Measurements from ENCODE around the gene FREY1. TPM values are rescaled to one million over a fixed set of nuclear protein-coding genes. Genes with fewer than 3 reads are reported as not detected.
"Not testable (repeated sequence)": the region's sequence is repeated elsewhere in the genome, so short reads cannot be mapped to it uniquely, and the experiment has no call there.

Gene FREY1
- total and polyA plus RNA-seq, 8 donors: 0.33 to 9.9 (median 3.6) TPM; not detected in 4

DNA sequence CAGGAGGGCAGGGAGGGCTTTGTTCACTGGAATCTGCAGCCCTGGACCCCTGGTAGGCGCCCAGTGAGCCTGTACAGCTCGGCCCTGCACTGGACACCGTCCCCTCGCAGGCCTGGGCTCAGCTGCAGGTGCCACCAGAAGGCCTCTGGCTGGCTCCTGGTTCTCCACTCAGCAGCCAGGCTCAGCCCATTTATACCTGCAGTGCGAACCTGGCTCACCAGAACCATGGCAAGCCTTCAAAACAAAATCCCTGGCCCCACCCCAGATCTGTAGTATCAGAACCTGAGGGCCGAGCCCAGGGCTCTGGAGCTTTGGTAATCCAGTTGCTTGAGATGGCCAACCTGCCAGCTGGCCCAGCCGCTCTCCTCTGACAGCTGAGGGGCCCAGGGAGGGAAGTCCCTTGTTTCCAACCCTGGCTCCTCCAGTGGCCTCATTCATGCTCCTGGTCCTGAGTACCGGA lies 870 bp upstream of the FREY1 start:
- H3K9me3 ChIP-seq: no peaks in the 10 kb centered on the region
- DNase-seq: peak in 1 of 2 donors; percentile 55
- intact Hi-C loops (cut with DNase I; ENCODE audit: low total_unique reads): no loop called here
- peak overlapping the region in 1 of 5 donors; percentile 29 for H3K27ac ChIP-seq
- H3K4me3 ChIP-seq: no peak overlapping the region
- H3K4me1 ChIP-seq: peaks cover 0 to 35% (median 13%) of the 10 kb centered on the region in 4 donors
- no peak for TF ChIP-seq POLR2A (IDR thresholded peaks at IDR 0.05)
- H3K27me3 ChIP-seq: no peaks in the 10 kb centered on the region
- H3K36me3 ChIP-seq: peaks cover 30 to 69% (median 62%) of the 10 kb centered on the region in 4 donors
- WGBS, 5 donors: 50 to 67% (median 64%) methylated on average over 4 to 8 of the region's 8 CpGs

DNA sequence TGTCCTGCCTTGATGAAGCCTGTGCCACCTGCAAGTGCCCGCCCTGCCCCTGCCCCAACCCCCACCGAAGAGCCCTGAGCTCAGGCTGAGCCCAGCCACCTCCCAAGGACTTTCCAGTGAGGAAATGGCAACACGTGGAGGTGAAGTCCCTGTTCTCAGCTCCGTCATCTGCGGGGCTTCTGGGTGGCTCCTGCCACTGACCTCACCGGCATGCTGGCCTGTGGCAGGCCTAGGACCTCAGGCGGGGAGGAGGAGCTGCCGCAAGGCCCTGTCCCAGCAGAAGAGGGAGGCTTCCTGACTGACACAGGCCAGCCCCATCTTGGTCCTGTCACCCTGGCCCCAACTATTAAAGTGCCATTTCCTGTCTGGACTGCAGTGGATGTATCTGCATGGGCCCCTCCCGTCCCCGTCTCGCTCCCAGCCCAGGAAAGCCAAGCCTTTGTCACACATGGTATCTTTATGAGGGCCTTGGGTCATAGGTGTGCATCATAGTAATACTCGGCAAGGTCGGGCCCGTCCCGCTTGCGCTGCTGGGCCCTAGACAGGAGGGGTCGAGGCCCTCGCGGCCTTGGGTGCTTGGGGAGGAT lies 882 bp downstream of the FREY1 start:
- 64 to 72% (median 70%) methylated on average over 17 to 19 of the region's 19 CpGs for WGBS, 5 donors
- Histone ChIP-seq H3K4me3 (no peak overlapping the region), H3K9me3 (no peaks in the 10 kb centered on the region), H3K36me3 (peaks cover 14 to 61% (median 52%) of the 10 kb centered on the region in 4 donors), H3K4me1 (peaks cover 1 to 40% (median 17%) of the 10 kb centered on the region in 4 donors), H3K27ac (no peak overlapping the region), H3K27me3 (no peaks in the 10 kb centered on the region)
- intact Hi-C loops (cut with DNase I; ENCODE audit: low total_unique reads): no loop called here
- DNase-seq: peak in 1 of 2 donors; percentile 53
- TF ChIP-seq EP300 (IDR thresholded peaks at IDR 0.05) (no peak), POLR2A (IDR thresholded peaks at IDR 0.05) (no peak), POLR2AphosphoS5 (IDR thresholded peaks at IDR 0.05) (no peak)
- TF ChIP-seq, protein P1, sequence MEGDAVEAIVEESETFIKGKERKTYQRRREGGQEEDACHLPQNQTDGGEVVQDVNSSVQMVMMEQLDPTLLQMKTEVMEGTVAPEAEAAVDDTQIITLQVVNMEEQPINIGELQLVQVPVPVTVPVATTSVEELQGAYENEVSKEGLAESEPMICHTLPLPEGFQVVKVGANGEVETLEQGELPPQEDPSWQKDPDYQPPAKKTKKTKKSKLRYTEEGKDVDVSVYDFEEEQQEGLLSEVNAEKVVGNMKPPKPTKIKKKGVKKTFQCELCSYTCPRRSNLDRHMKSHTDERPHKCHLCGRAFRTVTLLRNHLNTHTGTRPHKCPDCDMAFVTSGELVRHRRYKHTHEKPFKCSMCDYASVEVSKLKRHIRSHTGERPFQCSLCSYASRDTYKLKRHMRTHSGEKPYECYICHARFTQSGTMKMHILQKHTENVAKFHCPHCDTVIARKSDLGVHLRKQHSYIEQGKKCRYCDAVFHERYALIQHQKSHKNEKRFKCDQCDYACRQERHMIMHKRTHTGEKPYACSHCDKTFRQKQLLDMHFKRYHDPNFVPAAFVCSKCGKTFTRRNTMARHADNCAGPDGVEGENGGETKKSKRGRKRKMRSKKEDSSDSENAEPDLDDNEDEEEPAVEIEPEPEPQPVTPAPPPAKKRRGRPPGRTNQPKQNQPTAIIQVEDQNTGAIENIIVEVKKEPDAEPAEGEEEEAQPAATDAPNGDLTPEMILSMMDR (IDR thresholded peaks at IDR 0.05): no peak

DNA sequence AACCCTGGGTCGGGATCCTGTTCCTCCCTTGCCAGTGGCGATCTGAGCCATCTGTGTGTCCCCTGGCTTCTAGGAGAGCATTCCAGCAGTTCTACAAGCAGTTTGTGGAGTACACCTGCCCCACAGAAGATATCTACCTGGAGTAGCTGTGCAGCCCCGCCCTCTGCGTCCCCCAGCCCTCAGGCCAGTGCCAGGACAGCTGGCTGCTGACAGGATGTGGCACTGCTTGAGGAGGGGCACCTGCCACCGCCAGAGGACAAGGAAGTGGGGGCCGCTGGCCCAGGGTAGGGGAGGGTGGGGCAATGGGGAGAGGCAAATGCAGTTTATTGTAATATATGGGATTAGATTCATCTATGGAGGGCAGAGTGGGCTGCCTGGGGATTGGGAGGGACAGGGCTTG lies 1.5 kb downstream of the FREY1 start:
- Histone ChIP-seq H3K4me1 (peaks cover 7 to 46% (median 23%) of the 10 kb centered on the region in 4 donors), H3K36me3 (peaks cover 7 to 55% (median 46%) of the 10 kb centered on the region in 4 donors)
- H3K27ac ChIP-seq; H3K4me3 ChIP-seq; intact Hi-C loops (cut with DNase I; ENCODE audit: low total_unique reads); H3K27me3 ChIP-seq; DNase-seq; H3K9me3 ChIP-seq: not testable (repeated sequence)
- WGBS, 5 donors: 32 to 65% (median 42%) methylated on average over 5 to 6 of the region's 6 CpGs

DNA sequence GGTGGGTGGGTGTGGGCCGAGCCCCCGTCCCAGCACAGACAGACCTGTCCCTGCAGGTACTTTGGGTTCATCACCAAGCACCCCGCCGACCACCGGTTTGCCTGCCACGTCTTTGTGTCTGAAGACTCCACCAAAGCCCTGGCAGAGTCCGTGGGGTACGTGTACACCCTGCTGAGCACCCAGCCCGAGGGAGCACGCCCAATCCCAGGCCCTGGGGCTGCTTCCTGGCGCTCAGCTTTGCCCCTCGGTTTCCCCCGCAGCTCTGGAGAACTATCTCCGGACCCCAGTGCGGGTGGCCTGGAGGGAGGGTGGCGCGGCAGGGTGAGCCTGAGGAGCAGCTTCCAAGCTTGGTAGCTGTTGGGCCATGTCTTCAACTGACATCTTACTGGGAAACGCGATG lies 2.0 kb downstream of the FREY1 start:
- H3K36me3 ChIP-seq: peaks cover 6 to 50% (median 41%) of the 10 kb centered on the region in 4 donors
- H3K27me3 ChIP-seq: peaks cover 0 to 9% (median 3%) of the 10 kb centered on the region in 3 donors
- H3K4me3 ChIP-seq: no peak overlapping the region
- H3K9me3 ChIP-seq: no peaks in the 10 kb centered on the region
- peaks cover 11 to 51% (median 27%) of the 10 kb centered on the region in 4 donors for H3K4me1 ChIP-seq
- WGBS, 5 donors: 88 to 97% (median 93%) methylated on average over 12 to 19 of the region's 19 CpGs
- no peak for TF ChIP-seq EP300 (IDR thresholded peaks at IDR 0.05)
- TF ChIP-seq, protein P1 (IDR thresholded peaks at IDR 0.05): no peak
- TF ChIP-seq POLR2A (IDR thresholded peaks at IDR 0.05): no peak
- no peak for TF ChIP-seq POLR2AphosphoS5 (IDR thresholded peaks at IDR 0.05)
- no peak for DNase-seq
- H3K27ac ChIP-seq: no peak overlapping the region
- intact Hi-C loops (cut with DNase I; ENCODE audit: low total_unique reads): no loop called here

DNA sequence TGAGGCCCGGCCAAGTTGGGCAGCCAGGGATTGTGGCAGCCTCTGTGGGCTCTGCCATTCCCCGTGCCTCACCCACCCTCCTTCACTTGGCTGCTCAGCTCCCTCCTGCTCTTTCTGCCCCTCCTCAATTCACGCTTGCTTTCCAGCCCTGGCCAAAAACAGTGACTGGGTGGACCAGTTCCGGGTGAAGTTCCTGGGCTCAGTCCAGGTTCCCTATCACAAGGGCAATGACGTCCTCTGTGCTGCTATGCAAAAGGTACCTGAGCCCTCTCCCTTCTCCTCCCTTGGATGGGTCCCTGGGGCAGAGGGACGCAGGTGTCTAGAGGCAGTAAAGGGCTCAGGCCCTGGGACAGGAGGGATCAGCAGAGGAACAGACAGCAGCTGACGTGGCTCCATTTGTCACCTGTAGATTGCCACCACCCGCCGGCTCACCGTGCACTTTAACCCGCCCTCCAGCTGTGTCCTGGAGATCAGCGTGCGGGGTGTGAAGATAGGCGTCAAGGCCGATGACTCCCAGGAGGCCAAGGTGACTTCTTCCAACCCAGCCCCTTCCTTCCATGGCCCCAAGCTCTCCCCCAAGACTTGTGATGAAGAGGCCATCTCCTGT lies 2.7 kb downstream of the FREY1 start:
- Histone ChIP-seq H3K4me1 (peaks cover 14 to 54% (median 30%) of the 10 kb centered on the region in 4 donors), H3K9me3 (no peaks in the 10 kb centered on the region), H3K27me3 (peaks cover 0 to 16% (median 7%) of the 10 kb centered on the region in 3 donors), H3K36me3 (peaks cover under 1 to 43% (median 34%) of the 10 kb centered on the region in 4 donors), H3K4me3 (no peak overlapping the region), H3K27ac (peak overlapping the region in 2 of 5 donors; percentile 32 to 54)
- DNase-seq: peak in 1 of 2 donors; percentile 70
- intact Hi-C loops (cut with DNase I; ENCODE audit: low total_unique reads): no loop called here
- TF ChIP-seq EP300 (IDR thresholded peaks at IDR 0.05): no peak
- TF ChIP-seq, protein P1 (IDR thresholded peaks at IDR 0.05): no peak
- TF ChIP-seq POLR2A (IDR thresholded peaks at IDR 0.05): no peak
- TF ChIP-seq POLR2AphosphoS5 (IDR thresholded peaks at IDR 0.05): no peak
- 37 to 72% (median 44%) methylated on average over 12 to 15 of the region's 15 CpGs for WGBS, 5 donors

Measured in stomach (tissue), 9 donors.